Measurements from ENCODE around the gene PITPNM3. TPM values are rescaled to one million over a fixed set of nuclear protein-coding genes. Genes with fewer than 3 reads are reported as not detected.
"Not testable (repeated sequence)": the region's sequence is repeated elsewhere in the genome, so short reads cannot be mapped to it uniquely, and the experiment has no call there.

The PITPNM3 gene
- total RNA-seq, 1 experiment from 2014 or later = 0.04 TPM

DNA sequence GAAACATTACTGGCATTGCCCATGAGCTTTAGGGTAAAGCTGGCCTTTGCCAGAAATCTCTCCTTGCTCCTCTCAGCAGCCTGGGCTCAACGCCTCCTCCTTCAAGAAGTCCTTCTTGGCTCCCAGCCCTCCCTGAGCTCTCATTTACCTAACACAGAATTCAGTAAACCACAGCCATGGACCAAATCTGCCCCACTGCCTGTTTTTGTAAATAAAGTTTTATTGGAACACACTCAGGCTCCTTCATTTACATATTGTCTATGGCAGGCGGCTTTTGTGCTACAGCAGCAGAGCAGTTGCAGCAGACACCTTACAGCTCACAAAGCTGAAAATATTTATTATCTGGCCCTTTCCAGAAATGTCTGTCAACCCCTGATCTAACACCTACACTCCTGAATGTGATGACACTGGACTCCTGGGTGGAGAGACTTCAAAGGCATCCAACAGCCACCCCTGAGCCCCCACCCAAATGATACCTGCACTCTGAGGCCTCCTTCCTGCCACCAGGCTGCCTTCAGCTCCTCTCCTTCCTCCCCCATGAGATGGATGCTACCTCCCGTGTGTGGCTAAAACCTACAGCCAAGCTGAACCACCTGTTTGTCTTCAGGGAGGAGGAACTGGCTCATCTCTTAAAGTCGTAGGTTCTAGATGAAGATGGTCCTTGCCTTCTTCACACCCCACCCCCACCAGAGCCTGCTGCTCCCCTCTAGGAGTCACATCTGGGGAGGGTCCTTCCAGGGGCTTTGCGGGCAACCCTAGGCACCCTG, 70.5 kb downstream of the PITPNM3 start:
- Histone ChIP-seq H4K20me1 (ENCODE audit: insufficient read depth, low read depth, low read length) (no peaks in the 10 kb centered on the region), H3K9ac (ENCODE audit: low read length) (no peak overlapping the region), H3K9me2 (replicated peaks; ENCODE audit: insufficient read depth, low read length) (no peaks in the 10 kb centered on the region), H2AFZ (ENCODE audit: low read length) (no peak overlapping the region), H3K36me3 (ENCODE audit: insufficient read depth, low read length) (no peaks in the 10 kb centered on the region), H3K4me1 (ENCODE audit: low read length) (peaks cover 10% of the 10 kb centered on the region), H3K27me3 (ENCODE audit: low read length) (no peaks in the 10 kb centered on the region), H3K4me3 (ENCODE audit: low read length) (no peak overlapping the region), H3K27ac (ENCODE audit: low read length) (no peak overlapping the region), H3K4me2 (ENCODE audit: low read depth, low read length, poor library complexity, severe bottlenecking) (no peak overlapping the region), H3K9me3 (ENCODE audit: low read length) (no peaks in the 10 kb centered on the region), H3K79me2 (ENCODE audit: low read length) (no peaks in the 10 kb centered on the region)
- DNase-seq = no peak

DNA sequence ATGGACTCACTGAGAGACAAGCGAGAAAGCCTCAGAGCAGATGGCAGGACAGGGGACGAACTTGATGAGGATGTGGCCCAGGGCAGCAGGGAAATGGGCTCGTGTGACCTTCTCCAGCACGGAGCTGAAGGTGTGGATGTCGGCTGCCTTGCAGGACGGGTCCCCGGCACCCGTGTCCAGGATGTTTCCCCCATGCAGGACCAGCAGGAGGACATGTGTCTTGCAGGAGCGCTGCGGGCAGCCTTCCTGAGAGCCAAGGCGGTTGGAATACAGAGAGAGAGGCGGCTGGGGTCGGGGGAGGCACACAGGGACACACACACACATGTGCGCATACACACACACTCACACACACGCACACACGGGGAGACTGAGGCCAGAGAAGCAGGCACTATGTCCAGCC, 72.8 kb downstream of the PITPNM3 start:
- Histone ChIP-seq H3K36me3 (ENCODE audit: insufficient read depth, low read length) (no peaks in the 10 kb centered on the region), H3K9me2 (replicated peaks; ENCODE audit: insufficient read depth, low read length) (no peaks in the 10 kb centered on the region), H3K4me3 (ENCODE audit: low read length) (no peak overlapping the region), H3K4me2 (ENCODE audit: low read depth, low read length, poor library complexity, severe bottlenecking) (no peak overlapping the region), H3K27me3 (ENCODE audit: low read length) (no peaks in the 10 kb centered on the region), H3K27ac (ENCODE audit: low read length) (no peak overlapping the region), H3K9ac (ENCODE audit: low read length) (no peak overlapping the region), H2AFZ (ENCODE audit: low read length) (no peak overlapping the region), H3K9me3 (ENCODE audit: low read length) (no peaks in the 10 kb centered on the region), H4K20me1 (ENCODE audit: insufficient read depth, low read depth, low read length) (no peaks in the 10 kb centered on the region), H3K4me1 (ENCODE audit: low read length) (peaks cover 10% of the 10 kb centered on the region), H3K79me2 (ENCODE audit: low read length) (no peaks in the 10 kb centered on the region)
- DNase-seq = no peak

DNA sequence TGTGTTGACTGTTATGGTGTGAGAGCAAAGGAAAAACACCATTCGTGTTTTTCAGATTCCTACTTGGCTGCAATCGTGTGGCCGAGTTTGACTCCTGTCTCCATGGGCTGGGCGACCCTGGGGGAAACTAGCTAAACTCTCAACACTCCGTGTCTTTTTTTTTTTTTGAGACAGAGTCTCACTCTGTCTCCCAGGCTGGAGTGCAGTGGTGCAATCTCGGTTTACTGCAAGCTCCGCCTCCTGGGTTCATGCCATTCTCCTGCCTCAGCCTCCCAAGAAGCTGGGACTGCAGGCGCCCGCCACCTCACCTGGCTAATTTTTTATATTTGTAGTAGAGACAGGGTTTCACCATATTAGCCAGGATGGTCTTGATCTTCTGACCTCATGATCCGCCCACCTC, 73.6 kb downstream of the PITPNM3 start:
- H3K4me1 ChIP-seq (ENCODE audit: low read length) = peaks cover 10% of the 10 kb centered on the region
- not testable (repeated sequence) for H2AFZ ChIP-seq (ENCODE audit: low read length); H3K27me3 ChIP-seq (ENCODE audit: low read length)

DNA sequence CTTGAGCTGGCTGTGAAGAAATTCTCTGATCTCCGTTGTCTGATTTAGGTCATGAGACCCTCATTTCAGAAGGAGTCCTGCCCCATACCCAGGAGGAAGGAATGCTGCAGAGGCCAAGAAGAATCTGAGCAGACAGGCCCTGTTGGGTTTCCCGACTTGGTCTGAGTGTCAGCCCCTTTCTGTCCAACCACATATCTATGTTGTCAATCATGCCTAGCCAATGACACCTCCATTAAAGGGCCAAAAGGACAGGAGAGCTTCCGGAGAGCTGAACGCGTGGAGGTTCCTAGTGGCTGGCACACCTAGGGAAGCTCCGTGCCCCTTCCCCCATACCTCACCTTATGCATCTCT, 74.3 kb downstream of the PITPNM3 start:
- no peak for DNase-seq
- H3K4me2 ChIP-seq (ENCODE audit: low read depth, low read length, poor library complexity, severe bottlenecking) = no peak overlapping the region
- H3K79me2 ChIP-seq (ENCODE audit: low read length) = no peaks in the 10 kb centered on the region
- H3K27me3 ChIP-seq (ENCODE audit: low read length) = no peaks in the 10 kb centered on the region
- peaks cover 10% of the 10 kb centered on the region for H3K4me1 ChIP-seq (ENCODE audit: low read length)
- no peaks in the 10 kb centered on the region for H3K9me2 ChIP-seq (replicated peaks; ENCODE audit: insufficient read depth, low read length)
- no peak overlapping the region for H3K9ac ChIP-seq (ENCODE audit: low read length)
- H3K9me3 ChIP-seq (ENCODE audit: low read length) = no peaks in the 10 kb centered on the region
- no peaks in the 10 kb centered on the region for H4K20me1 ChIP-seq (ENCODE audit: insufficient read depth, low read depth, low read length)
- H3K27ac ChIP-seq (ENCODE audit: low read length) = no peak overlapping the region
- no peak overlapping the region for H2AFZ ChIP-seq (ENCODE audit: low read length)
- H3K4me3 ChIP-seq (ENCODE audit: low read length) = no peak overlapping the region
- H3K36me3 ChIP-seq (ENCODE audit: insufficient read depth, low read length) = no peaks in the 10 kb centered on the region

More for the DNA sequence above, 73.6 kb downstream of the PITPNM3 start:
- H3K9me3 ChIP-seq (ENCODE audit: low read length); H3K4me2 ChIP-seq (ENCODE audit: low read depth, low read length, poor library complexity, severe bottlenecking); H4K20me1 ChIP-seq (ENCODE audit: insufficient read depth, low read depth, low read length); H3K9ac ChIP-seq (ENCODE audit: low read length); DNase-seq; H3K4me3 ChIP-seq (ENCODE audit: low read length); H3K36me3 ChIP-seq (ENCODE audit: insufficient read depth, low read length); H3K79me2 ChIP-seq (ENCODE audit: low read length); H3K9me2 ChIP-seq (replicated peaks; ENCODE audit: insufficient read depth, low read length); H3K27ac ChIP-seq (ENCODE audit: low read length): not testable (repeated sequence)

- Histone ChIP-seq H2AFZ (ENCODE audit: low read length) (no peak overlapping the region), H3K79me2 (ENCODE audit: low read length) (no peaks in the 10 kb centered on the region), H3K4me3 (ENCODE audit: low read length) (no peak overlapping the region), H3K27me3 (ENCODE audit: low read length) (no peaks in the 10 kb centered on the region), H3K4me2 (ENCODE audit: low read depth, low read length, poor library complexity, severe bottlenecking) (no peak overlapping the region), H3K9me3 (ENCODE audit: low read length) (no peaks in the 10 kb centered on the region), H3K36me3 (ENCODE audit: insufficient read depth, low read length) (no peaks in the 10 kb centered on the region), H3K9ac (ENCODE audit: low read length) (no peak overlapping the region), H3K27ac (ENCODE audit: low read length) (no peak overlapping the region), H3K9me2 (replicated peaks; ENCODE audit: insufficient read depth, low read length) (no peaks in the 10 kb centered on the region), H4K20me1 (ENCODE audit: insufficient read depth, low read depth, low read length) (no peaks in the 10 kb centered on the region), H3K4me1 (ENCODE audit: low read length) (no peaks in the 10 kb centered on the region)
- no peak for DNase-seq
These were observed 76.1 kb downstream of the PITPNM3 start for GRCh38 chr17:6480303-6480675.

DNA sequence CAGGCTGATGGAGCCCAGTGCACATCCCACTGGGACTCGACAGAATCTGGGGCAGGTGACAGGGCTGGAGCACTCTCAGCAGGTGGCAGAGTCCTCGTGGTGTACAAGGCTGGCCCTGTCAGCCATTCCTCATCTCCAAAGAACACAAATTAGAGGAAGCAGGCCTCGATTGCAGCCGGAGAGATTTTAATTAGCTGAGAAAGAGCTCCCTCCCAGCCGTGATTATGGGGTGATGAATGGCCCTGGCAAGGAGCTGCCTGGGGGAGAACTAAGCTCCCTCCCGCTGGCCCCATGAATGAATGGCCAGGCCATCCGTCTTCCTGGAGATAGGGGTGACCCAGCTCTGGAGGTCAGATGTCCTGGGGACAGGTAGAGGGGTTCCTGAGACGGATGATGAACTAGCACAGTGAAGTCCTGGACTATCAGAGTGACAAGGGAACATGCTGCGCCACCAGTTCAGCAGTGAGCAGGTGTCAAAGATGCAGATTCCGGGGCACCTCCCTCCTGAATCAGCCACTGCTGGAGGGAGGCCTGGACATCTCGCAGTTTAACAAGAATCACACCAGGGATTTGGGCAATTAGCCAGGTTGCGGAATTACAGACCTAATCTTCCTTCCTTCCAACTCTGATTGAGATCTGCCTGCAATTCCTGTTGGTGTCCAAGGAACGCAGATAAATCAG, 76.6 kb downstream of the PITPNM3 start:
- H2AFZ ChIP-seq (ENCODE audit: low read length) = no peak overlapping the region
- no peak overlapping the region for H3K4me3 ChIP-seq (ENCODE audit: low read length)
- H3K27me3 ChIP-seq (ENCODE audit: low read length) = no peaks in the 10 kb centered on the region
- H3K4me2 ChIP-seq (ENCODE audit: low read depth, low read length, poor library complexity, severe bottlenecking) = no peak overlapping the region
- H3K27ac ChIP-seq (ENCODE audit: low read length) = no peak overlapping the region
- H3K4me1 ChIP-seq (ENCODE audit: low read length) = no peaks in the 10 kb centered on the region
- no peak for DNase-seq
- no peaks in the 10 kb centered on the region for H3K79me2 ChIP-seq (ENCODE audit: low read length)
- no peaks in the 10 kb centered on the region for H3K9me2 ChIP-seq (replicated peaks; ENCODE audit: insufficient read depth, low read length)
- H4K20me1 ChIP-seq (ENCODE audit: insufficient read depth, low read depth, low read length) = no peaks in the 10 kb centered on the region
- H3K9me3 ChIP-seq (ENCODE audit: low read length) = no peaks in the 10 kb centered on the region
- no peaks in the 10 kb centered on the region for H3K36me3 ChIP-seq (ENCODE audit: insufficient read depth, low read length)
- no peak overlapping the region for H3K9ac ChIP-seq (ENCODE audit: low read length)

- H3K4me3 ChIP-seq (ENCODE audit: low read length) = no peak overlapping the region
- H3K36me3 ChIP-seq (ENCODE audit: insufficient read depth, low read length) = no peaks in the 10 kb centered on the region
- no peaks in the 10 kb centered on the region for H3K9me3 ChIP-seq (ENCODE audit: low read length)
- H2AFZ ChIP-seq (ENCODE audit: low read length) = no peak overlapping the region
- H3K9ac ChIP-seq (ENCODE audit: low read length) = no peak overlapping the region
- no peaks in the 10 kb centered on the region for H3K9me2 ChIP-seq (replicated peaks; ENCODE audit: insufficient read depth, low read length)
- no peaks in the 10 kb centered on the region for H3K79me2 ChIP-seq (ENCODE audit: low read length)
- H4K20me1 ChIP-seq (ENCODE audit: insufficient read depth, low read depth, low read length) = no peaks in the 10 kb centered on the region
- no peak overlapping the region for H3K27ac ChIP-seq (ENCODE audit: low read length)
- no peak for DNase-seq
- no peaks in the 10 kb centered on the region for H3K27me3 ChIP-seq (ENCODE audit: low read length)
- H3K4me2 ChIP-seq (ENCODE audit: low read depth, low read length, poor library complexity, severe bottlenecking) = no peak overlapping the region
- H3K4me1 ChIP-seq (ENCODE audit: low read length) = no peaks in the 10 kb centered on the region
These were observed 77.9 kb downstream of the PITPNM3 start for GRCh38 chr17:6478486-6478885.

GRCh38 chr17:6477831-6478383, 78.4 kb downstream of the PITPNM3 start:
- H3K36me3 ChIP-seq (ENCODE audit: insufficient read depth, low read length) = no peaks in the 10 kb centered on the region
- no peak for DNase-seq
- H3K9me2 ChIP-seq (replicated peaks; ENCODE audit: insufficient read depth, low read length) = no peaks in the 10 kb centered on the region
- no peak overlapping the region for H3K27ac ChIP-seq (ENCODE audit: low read length)
- no peak overlapping the region for H3K9ac ChIP-seq (ENCODE audit: low read length)
- no peaks in the 10 kb centered on the region for H3K79me2 ChIP-seq (ENCODE audit: low read length)
- no peak overlapping the region for H3K4me3 ChIP-seq (ENCODE audit: low read length)
- no peaks in the 10 kb centered on the region for H3K27me3 ChIP-seq (ENCODE audit: low read length)
- no peaks in the 10 kb centered on the region for H4K20me1 ChIP-seq (ENCODE audit: insufficient read depth, low read depth, low read length)
- no peak overlapping the region for H3K4me2 ChIP-seq (ENCODE audit: low read depth, low read length, poor library complexity, severe bottlenecking)
- H2AFZ ChIP-seq (ENCODE audit: low read length) = no peak overlapping the region
- no peaks in the 10 kb centered on the region for H3K9me3 ChIP-seq (ENCODE audit: low read length)
- H3K4me1 ChIP-seq (ENCODE audit: low read length) = no peaks in the 10 kb centered on the region

All from Karpas-422 (cell line).